HG02642 (cell line): ENCODE measurements around the gene IQCC.

ENCODE experiments used
- ATAC-seq: cut with Tn5 transposase; IDR thresholded peaks from one replicate; pipeline ENCODE4 v1.9.1; 2021; ENCODE audit warnings: mild to moderate bottlenecking; ENCODE audit not compliant: unreplicated experiment, poor library complexity

Gene IQCC

GRCh38 chr1:32195531-32195930 is 9.9 kb upstream of the IQCC start:
- ATAC-seq = no peak

- no peak for ATAC-seq
Observed at GRCh38 chr1:32195972-32196823, 9.3 kb upstream of the IQCC start.

- ATAC-seq = no peak
Observed at GRCh38 chr1:32197074-32197473, 8.4 kb upstream of the IQCC start.

- ATAC-seq = no peak
Observed at GRCh38 chr1:32197837-32198236, 7.6 kb upstream of the IQCC start.

GRCh38 chr1:32198237-32199042 is 7.0 kb upstream of the IQCC start:
- no peak for ATAC-seq

GRCh38 chr1:32199043-32199716 is 6.3 kb upstream of the IQCC start:
- no peak for ATAC-seq

- no peak for ATAC-seq
Observed at GRCh38 chr1:32199717-32200072, 5.8 kb upstream of the IQCC start.

- peak; percentile 22 for ATAC-seq
Observed at GRCh38 chr1:32200226-32201010, 5.1 kb upstream of the IQCC start, which contains the start of gene CCDC28B. TSS of gene CCDC28B (plus strand) at chr1:32200595. CDS start at chr1:32201936, 1,341 bp downstream.

- ATAC-seq = peak; percentile 34
Observed at GRCh38 chr1:32201011-32201855, 4.2 kb upstream of the IQCC start.

GRCh38 chr1:32204943-32205361 is 519 bp upstream of the IQCC start:
- no peak for ATAC-seq

GRCh38 chr1:32208469-32208868 is 3.0 kb downstream of the IQCC start:
- no peak for ATAC-seq

- no peak for ATAC-seq
Observed at GRCh38 chr1:32208891-32209328, 3.4 kb downstream of the IQCC start, which contains the start of gene DCDC2B. TSS of gene DCDC2B (plus strand) at chr1:32209089. CDS start at chr1:32209094, 5 bp downstream.

GRCh38 chr1:32215629-32216480 is 10.4 kb downstream of the IQCC start:
- no peak for ATAC-seq

GRCh38 chr1:32216566-32216965 is 11.1 kb downstream of the IQCC start:
- no peak for ATAC-seq

- no peak for ATAC-seq
Observed at GRCh38 chr1:32219022-32219421, 13.6 kb downstream of the IQCC start.

GRCh38 chr1:32220746-32221580 is 15.5 kb downstream of the IQCC start:
- ATAC-seq = no peak

GRCh38 chr1:32221581-32221979 is 16.1 kb downstream of the IQCC start:
- no peak for ATAC-seq
